HepG2 (cell line): Measurements from ENCODE around the gene PPAN. TPM values are rescaled to one million over a fixed set of nuclear protein-coding genes. Genes with fewer than 3 reads are reported as not detected.
A peak's percentile ranks its signal among the peaks of the same experiment; 100 is the strongest.

Source experiments
- ARID4A ChIP-seq: sonication (generic); formaldehyde crosslinking; IDR thresholded peaks from 2 replicates; pipeline ENCODE4 v1.5.0; 2020; ENCODE audit warnings: mild to moderate bottlenecking, missing genetic modification reagents, borderline replicate concordance
- CBX5 ChIP-seq: sonication (generic); formaldehyde crosslinking; IDR thresholded peaks from 2 replicates; pipeline ENCODE4 v1.4.0; 2020; ENCODE audit warnings: missing genetic modification reagents, borderline replicate concordance
- CERS6 ChIP-seq: sonication (generic); formaldehyde crosslinking; IDR thresholded peaks from 2 replicates; pipeline ENCODE4 v1.5.0; 2020; ENCODE audit warnings: missing genetic modification reagents
- NR2F6 ChIP-seq, 2 experiments: IDR thresholded peaks; 2 replicates each; pipeline ENCODE4 v1.6.1; 2016; ENCODE audit warnings: antibody characterized with exemption in 1 of 2, mild to moderate bottlenecking in 1 of 2
- POLR2G ChIP-seq: fragments of 200-400 bp; formaldehyde crosslinking; IDR thresholded peaks from 2 replicates; pipeline ENCODE4 v1.6.1; 2018; ENCODE audit warnings: mild to moderate bottlenecking, low read depth, low read length, moderate library complexity
- ZC3H4 ChIP-seq: sonication (generic); formaldehyde crosslinking; IDR thresholded peaks from 2 replicates; pipeline ENCODE4 v1.4.0; 2020; ENCODE audit warnings: missing genetic modification reagents, borderline replicate concordance
- ZNF207 ChIP-seq: fragments of 450-650 bp; IDR thresholded peaks from 2 replicates; pipeline ENCODE4 v1.6.1; 2016; ENCODE audit warnings: antibody characterized with exemption, borderline replicate concordance
- ZNF362 ChIP-seq: sonication (generic); formaldehyde crosslinking; IDR thresholded peaks from 2 replicates; pipeline ENCODE4 v1.4.0; 2020; ENCODE audit warnings: missing genetic modification reagents, mild to moderate bottlenecking, borderline replicate concordance
- ZNF713 ChIP-seq: sonication (generic); formaldehyde crosslinking; IDR thresholded peaks from 2 replicates; pipeline ENCODE4 v1.4.0; 2020; ENCODE audit warnings: mild to moderate bottlenecking, missing genetic modification reagents
- polyA plus RNA-seq, 8 experiments: library from polyadenylated mRNA; depleted of rRNA in 3 of 8; stranded (reverse) in 7 of 8; unstranded in 1 of 8; fragments of >200 nt; fragmentation: Illumina TruSeq in 4 of 8; extraction: Trizol in 4 of 8; gene quantifications; 2 replicates each; pipeline versions ENCODE4 v1.2.1 to v1.2.3, GENCODE V29; 2011 to 2016; ENCODE audit warnings: low read depth in 4 of 8, missing spikeins in 1 of 8, mixed read lengths in 1 of 8; ENCODE audit not compliant: insufficient read depth in 1 of 8
- total RNA-seq, 5 experiments: library from RNA; depleted of rRNA; stranded (reverse); fragments of >200 nt; fragmentation: Illumina TruSeq; extraction: Trizol; gene quantifications; 2 replicates each; pipeline ENCODE4 v1.2.3, GENCODE V29; 2016; ENCODE audit warnings: low read depth in 1 of 5
- TF ChIP-seq, protein P1 (sequence below): sonication (generic); formaldehyde crosslinking; IDR thresholded peaks from 2 replicates; pipeline ENCODE4 v1.4.0; 2020; ENCODE audit warnings: missing genetic modification reagents
- TF ChIP-seq, protein P2 (sequence below): IDR thresholded peaks from 2 replicates; pipeline ENCODE4 v1.6.1; 2016; ENCODE audit warnings: low read depth

Gene PPAN
- total and polyA plus RNA-seq, 2 of the 13 experiments (the other 11 are each of a cell fraction or from before 2014, with no cell fraction given): 36.2 to 41.9 TPM

DNA sequence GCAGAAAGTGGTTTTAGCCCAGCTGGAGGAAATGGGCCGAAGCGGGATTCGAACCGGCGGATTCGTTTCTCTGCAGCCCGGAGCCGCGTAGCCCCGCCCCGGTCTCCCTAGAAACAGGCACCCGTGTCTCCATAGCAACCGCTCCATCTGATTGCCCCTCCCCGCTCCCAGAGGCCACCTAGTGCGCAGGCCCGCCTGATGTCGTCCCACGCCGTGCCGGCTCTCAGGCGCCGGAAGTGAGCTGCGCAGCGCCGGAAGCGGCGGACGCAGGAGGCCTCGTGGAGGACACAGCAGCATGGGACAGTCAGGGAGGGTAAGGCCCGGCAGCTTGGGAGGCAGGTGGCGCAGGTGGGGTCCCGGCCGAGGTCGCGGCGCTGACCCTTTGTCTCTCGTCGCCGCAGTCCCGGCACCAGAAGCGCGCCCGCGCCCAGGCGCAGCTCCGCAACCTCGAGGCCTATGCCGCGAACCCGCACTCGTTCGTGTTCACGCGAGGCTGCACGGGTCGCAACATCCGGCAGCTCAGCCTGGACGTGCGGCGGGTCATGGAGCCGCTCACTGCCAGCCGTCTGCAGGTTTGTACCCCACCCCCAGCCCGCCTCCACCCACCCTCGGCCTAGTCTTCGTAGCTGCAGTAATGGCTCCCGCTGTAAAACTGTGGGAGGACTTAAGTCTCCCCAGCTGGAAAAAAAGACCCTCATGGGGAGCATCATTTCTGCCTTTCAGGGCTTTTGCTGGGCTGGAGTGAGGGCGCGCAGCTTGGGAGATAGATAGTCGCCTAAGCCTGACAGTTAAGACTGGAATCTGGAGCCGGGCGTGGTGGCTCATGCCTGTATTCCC, at the start of gene PPAN (continued):
- TF ChIP-seq, protein P1, sequence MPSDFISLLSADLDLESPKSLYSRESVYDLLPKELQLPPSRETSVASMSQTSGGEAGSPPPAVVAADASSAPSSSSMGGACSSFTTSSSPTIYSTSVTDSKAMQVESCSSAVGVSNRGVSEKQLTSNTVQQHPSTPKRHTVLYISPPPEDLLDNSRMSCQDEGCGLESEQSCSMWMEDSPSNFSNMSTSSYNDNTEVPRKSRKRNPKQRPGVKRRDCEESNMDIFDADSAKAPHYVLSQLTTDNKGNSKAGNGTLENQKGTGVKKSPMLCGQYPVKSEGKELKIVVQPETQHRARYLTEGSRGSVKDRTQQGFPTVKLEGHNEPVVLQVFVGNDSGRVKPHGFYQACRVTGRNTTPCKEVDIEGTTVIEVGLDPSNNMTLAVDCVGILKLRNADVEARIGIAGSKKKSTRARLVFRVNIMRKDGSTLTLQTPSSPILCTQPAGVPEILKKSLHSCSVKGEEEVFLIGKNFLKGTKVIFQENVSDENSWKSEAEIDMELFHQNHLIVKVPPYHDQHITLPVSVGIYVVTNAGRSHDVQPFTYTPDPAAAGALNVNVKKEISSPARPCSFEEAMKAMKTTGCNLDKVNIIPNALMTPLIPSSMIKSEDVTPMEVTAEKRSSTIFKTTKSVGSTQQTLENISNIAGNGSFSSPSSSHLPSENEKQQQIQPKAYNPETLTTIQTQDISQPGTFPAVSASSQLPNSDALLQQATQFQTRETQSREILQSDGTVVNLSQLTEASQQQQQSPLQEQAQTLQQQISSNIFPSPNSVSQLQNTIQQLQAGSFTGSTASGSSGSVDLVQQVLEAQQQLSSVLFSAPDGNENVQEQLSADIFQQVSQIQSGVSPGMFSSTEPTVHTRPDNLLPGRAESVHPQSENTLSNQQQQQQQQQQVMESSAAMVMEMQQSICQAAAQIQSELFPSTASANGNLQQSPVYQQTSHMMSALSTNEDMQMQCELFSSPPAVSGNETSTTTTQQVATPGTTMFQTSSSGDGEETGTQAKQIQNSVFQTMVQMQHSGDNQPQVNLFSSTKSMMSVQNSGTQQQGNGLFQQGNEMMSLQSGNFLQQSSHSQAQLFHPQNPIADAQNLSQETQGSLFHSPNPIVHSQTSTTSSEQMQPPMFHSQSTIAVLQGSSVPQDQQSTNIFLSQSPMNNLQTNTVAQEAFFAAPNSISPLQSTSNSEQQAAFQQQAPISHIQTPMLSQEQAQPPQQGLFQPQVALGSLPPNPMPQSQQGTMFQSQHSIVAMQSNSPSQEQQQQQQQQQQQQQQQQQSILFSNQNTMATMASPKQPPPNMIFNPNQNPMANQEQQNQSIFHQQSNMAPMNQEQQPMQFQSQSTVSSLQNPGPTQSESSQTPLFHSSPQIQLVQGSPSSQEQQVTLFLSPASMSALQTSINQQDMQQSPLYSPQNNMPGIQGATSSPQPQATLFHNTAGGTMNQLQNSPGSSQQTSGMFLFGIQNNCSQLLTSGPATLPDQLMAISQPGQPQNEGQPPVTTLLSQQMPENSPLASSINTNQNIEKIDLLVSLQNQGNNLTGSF (CRISPR knock-in tag): peak; percentile 78; the same call in 1 of the 2 replicates
- TF ChIP-seq ZNF207 (no peak), ZNF713 (CRISPR knock-in tag) (no peak), POLR2G (peak; percentile 92), CBX5 (peak; percentile 57; the same call in 1 of the 2 replicates), CERS6 (CRISPR knock-in tag) (no peak), NR2F6 (IDR thresholded peaks at IDR 0.05) (no peak), NR2F6 (CRISPR knock-in tag; IDR thresholded peaks at IDR 0.05) (peak; percentile 22; the same call in 1 of the 2 replicates), ARID4A (CRISPR knock-in tag) (peak; percentile 98), ZNF362 (CRISPR knock-in tag) (peak; percentile 57; the same call in 1 of the 2 replicates), ZC3H4 (CRISPR knock-in tag) (0 out of 2 replicates have a peak, but pooled peaks have one; percentile 35)
- TF ChIP-seq, protein P2, sequence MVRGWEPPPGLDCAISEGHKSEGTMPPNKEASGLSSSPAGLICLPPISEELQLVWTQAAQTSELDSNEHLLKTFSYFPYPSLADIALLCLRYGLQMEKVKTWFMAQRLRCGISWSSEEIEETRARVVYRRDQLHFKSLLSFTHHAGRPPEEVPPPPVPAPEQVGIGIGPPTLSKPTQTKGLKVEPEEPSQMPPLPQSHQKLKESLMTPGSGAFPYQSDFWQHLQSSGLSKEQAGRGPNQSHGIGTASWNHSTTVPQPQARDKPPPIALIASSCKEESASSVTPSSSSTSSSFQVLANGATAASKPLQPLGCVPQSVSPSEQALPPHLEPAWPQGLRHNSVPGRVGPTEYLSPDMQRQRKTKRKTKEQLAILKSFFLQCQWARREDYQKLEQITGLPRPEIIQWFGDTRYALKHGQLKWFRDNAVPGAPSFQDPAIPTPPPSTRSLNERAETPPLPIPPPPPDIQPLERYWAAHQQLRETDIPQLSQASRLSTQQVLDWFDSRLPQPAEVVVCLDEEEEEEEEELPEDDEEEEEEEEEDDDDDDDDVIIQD (CRISPR knock-in tag): no peak
